HG02610 (cell line): ENCODE results near the gene DENND1A.

ENCODE experiments used
- ATAC-seq: cut with Tn5 transposase; IDR thresholded peaks from one replicate; pipeline ENCODE4 v1.9.1; 2021; ENCODE audit warnings: mild to moderate bottlenecking, moderate library complexity; ENCODE audit not compliant: unreplicated experiment

Gene DENND1A

DNA sequence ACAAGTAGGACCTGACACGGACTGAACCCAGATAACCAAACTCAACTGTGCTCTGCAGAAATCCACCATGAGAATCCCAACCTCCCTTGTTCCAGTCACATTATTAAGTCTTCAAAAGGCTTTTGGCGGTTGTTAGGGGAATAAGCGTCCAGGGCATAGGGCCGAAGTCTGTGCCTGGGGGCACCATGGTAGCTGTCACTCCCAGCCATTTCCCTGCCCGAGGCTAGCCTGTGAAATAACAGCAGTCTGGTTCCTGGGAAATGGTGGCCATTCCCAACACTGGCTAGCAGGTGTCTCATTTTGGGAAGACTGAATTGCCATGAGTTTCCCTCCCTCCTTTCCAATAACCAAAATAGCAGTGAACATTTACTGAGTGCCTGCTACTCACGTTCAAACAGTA, 451.8 kb downstream of the DENND1A start:
- no peak for ATAC-seq

DNA sequence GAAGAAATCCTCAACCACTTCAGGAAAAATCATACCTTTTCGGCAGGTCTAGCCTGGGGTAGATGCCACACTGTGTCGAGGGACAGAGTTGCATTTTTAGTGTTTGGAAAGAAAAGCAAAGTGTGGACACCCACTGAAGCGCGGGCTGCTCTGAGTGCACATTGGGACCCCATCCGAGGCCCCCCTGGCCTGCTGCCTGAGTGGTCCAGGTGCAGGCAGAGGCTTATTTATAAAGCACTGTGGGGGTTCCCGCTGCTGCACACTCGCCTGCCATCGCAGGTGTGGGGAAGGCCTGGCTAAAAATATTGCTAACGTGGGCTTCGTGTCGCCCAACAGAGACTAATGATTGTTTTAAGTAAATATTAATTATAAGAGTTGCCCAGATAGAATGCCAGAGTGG, 454.5 kb downstream of the DENND1A start:
- no peak for ATAC-seq

DNA sequence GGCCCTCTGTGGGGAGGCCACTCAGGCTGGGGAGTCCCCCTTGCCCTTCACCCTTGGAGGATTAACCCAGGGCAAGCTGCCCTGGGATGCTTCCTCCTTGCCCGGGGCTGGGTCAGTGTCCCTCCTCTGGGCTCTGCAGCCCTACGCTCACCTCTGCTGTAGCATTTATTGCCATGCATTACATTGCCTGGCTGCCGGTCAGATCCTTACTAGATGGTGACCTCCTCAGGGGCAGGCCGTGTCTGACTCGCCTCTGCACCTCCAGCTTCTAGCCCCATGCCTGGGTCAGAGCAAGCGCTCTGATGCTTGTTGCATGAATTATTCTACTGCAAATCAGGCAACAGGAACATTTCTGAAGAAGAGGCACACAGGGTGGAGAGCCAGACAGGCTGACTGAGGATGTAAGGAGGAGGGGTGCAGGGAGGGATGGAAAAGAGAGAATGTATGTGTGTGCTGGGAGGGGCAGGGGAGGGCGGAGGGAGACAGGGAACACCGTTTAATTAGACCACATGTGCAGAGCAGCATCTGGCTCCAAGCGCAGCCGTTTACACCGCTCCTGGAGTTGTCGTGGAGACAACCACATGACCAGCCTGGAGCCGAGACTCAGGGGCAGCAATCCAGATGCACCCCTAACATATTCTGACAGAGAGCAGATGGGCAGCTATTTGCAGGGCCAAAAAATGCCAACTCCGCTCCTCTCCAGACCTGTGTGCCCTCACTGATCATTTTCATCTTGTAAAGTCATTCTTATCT, 456.9 kb downstream of the DENND1A start:
- ATAC-seq, result no peak

DNA sequence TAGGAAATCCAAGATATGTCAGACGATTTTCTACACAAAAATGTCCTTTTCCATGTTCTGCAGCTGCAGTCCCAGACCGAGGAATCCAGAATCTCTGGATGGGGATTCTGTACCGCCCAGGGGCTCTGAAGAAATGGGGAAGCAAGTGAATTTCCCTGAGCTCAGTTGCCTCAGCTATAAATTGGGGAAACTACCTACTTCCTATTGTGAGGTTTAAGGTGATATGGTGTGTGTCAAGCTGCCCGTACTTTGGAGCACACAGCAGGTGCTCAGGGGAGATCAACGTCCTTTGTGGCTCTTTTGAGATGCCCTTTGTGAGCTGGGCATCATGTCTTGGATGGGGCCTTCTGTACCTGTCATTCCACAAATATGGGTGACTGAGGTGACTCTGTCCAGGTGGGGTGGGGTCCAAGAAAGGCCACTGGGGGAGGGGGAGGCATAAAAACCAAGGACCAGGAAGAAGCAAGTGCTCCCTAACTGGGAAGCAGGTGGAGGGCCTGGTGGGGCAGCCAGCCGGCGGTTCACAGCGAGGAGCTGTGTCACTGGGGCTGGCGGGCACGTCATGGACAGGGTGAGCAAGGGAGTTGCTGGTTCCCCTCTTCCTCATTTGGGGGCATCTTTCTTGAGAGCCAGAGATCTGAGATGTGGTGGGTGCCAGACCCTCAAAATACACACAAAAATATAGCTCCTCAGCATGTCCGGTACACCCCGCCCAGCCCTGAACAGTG, 457.9 kb downstream of the DENND1A start:
- no peak for ATAC-seq

DNA sequence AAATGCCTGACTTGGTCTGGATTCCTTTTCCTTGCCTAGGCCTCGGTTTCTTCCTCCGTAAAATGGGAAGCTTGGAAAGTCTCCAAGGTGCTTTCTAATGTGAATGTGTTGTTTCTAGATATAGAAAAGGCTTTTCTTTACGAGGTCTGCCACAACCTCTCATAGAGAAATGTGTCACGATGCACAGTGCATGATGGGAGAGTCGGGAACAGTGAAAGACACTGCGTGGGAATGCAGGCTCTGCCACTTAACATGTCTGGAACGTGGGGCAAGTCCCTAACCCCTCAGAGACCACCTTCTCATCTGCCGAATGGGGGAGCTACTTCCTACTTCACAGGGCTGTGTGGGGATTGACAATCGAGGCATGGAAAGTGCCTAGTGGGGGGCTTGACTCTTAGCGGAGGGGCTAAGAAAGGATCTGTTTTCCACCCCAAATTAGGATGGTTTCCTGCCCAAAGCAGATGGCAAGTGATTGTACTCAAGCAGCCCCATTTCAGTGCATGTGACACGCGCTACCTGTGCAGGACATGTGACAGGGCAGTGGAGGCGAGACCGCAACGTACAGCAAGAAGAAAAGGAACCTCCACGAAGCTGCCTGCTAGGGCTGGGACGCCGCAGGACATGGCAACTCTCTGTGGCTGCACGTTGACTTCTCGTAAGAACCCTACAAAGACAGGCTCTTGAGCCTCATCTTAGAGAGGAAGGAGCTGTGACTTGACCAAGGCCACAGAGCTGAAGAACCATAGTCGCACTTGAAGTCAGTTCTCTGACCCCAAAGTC, 458.7 kb downstream of the DENND1A start:
- no peak for ATAC-seq

DNA sequence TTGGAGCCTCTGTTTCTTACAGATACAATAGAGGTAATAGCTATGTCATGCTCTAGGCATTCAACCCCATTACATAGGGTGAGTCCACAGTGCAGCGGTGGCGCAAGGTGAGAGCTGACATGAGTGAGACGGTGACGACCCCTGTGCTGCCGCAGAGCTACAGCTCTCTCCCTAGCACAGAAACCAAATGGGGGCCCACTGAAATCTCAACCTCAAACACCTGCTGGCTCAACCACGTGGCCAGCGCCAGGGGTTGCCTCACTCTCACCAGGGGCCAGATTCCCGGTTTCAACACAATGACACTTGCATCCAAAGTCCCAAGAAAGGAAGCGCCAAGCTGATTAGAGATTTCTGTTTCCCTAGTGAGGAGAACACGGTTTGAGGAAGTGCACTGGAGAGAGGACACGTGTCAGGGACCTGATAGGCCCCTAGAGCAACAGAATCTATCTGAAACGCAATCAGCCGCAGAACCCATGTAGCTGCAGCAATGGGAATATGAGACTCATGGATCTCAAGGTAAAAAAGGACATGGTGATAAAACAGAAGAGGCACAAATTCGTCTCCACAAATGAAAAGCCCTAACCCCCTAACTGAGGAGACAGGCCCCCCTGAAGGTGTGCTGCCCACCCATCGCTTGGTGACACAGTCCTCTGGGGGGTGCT, 459.7 kb downstream of the DENND1A start:
- ATAC-seq, result no peak

DNA sequence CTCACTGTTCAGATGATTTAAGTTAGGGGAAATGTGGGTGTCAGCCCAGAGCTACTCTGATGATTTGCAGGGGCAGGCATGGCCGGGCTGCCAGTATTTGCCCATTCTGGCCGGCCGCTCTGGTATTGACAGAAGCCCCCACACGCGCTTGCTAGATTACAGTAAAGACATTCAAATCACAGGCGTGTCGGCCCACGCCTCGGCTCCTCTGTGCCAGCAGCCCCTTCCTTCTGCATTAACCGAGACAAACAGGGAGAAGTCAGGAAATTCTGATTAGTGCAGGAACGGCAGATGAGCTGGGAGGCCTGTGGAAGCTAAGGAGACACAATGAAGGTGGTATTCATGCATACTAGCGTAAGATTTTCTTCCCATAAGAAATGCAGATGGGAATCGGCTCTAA, 460.6 kb downstream of the DENND1A start:
- no peak for ATAC-seq

DNA sequence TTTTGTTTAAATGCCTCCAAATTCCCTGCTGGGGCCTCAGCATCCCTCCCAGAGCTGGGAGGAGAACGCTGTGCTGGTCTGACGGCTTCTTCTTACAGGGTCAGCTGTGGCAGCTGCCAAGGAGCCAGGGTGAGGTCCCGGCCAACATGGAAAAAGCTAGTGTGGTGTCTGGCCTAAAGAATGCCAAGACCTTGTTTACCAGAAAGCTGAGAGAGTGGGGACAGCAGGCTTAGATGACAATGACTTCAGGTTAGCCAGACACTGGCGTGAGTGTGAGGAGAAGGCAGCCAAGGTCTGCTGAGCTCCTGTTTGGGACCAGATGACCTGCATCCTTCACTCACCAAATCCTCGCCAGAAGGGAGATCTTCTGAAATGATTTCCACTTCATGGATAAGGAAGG, 461.4 kb downstream of the DENND1A start:
- ATAC-seq, result no peak

DNA sequence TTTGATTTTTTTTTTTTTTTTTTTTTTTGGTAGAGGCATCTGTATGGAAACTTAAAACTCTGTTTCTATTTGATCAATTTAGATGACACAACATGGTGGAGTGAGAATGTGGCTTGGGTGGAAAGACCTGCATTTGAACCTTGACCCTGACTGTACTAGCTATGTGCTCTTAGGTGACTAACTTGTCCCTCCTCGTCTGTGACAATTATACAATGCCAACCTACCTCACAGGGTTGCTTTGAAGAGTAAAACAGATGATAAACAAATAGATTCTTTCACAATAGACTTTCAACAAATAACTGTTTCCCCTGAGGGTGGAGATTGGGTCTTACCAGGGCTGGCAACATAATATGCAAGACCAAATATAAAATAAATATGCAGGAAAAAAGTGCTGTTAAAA, 464.6 kb downstream of the DENND1A start:
- no peak for ATAC-seq

DNA sequence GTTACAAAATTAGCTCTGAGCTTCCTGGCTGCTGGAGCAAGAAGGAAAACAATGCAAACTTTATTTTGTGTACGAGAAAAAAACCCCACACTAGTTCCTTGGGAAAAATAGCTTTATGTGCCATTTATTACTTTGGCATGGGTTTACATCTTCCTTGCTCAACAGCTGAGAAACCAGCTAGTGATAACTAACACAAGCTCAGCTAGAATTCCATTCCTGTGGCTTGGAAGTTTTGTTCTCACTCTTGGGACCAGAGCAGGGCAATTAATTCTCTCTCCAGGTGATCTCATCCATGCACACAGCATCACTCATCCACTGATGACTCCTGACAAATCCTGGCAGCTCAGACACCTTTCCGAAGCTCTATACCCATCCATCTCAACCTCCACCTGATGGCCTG, 469.8 kb downstream of the DENND1A start:
- ATAC-seq, result no peak

DNA sequence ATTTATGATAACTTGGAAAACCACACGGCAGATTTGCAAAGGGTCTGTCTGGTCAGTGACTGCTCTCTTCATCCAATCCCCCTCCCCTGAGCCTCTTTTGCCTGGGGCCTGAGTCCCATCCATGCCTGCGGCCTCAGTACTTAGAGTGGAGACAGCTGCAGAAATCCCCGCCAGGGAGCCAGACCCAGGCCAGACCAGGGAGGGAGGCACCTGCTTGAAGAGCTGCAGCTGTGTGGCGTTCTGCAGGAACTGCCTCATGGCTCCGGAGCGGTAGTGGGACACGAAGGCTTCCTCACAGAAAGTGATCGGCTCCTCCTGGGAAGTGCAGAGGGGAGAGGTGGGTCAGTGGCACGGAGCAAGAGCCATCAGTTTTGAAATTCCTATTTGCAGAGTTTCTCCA, 472.3 kb downstream of the DENND1A start:
- ATAC-seq, result no peak

DNA sequence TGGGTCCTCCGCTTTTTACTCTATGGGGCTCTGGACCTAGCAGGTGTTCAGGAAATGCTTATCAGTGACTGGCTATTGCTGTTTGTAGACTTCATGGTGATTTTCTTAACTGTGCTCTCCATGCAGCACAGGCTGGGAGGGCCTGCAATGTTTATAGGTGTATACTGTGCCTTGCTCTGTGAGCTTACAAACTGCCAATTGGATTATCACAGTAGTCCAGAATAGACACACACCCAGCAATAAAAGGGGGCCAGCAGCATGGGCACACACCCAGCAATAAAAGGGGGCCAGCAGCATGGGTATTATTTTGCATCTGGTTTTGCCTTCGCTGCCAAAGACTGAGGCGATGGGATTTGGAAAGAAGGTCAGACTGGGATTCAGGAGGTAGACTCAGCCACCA, 473.9 kb downstream of the DENND1A start:
- no peak for ATAC-seq

DNA sequence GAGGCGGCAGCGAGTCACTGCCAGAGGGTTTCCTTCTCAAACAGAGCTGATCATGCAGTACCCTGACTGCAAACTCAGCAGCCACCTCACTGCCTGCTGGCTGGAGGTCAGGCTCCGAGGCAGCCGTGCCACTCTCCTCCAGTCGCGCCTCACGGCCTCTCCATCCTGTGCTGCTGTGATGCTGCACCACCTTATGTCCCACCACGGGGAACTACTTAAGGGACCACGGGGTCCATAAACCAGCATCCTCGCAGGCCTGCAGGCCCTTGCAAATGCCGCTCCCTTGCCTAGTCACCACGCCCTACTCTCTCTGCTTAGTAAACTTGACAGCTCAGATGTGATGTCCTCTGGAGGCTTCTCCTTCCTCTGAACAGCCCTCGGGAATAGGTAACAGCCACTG, 474.7 kb downstream of the DENND1A start:
- no peak for ATAC-seq

DNA sequence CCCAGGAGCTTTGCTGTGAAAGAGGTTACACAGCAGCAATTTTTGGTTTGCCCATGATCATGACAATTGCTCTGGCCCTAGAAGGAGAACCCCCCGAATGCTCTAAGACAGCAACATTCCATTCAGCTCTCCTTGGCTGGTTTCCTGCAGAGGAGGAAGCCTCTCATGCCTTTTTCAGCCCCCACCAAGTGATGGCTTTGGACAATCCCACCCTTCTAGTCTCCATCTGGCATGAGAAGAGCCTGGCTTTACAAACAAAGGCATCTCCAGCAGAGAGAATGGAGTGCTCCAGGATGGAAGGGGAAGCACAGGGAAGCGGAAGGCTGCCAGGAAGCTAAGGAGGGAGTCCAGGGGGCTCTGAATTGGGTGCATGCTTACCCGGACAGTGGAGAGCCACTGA, 475.6 kb downstream of the DENND1A start:
- ATAC-seq, result no peak

DNA sequence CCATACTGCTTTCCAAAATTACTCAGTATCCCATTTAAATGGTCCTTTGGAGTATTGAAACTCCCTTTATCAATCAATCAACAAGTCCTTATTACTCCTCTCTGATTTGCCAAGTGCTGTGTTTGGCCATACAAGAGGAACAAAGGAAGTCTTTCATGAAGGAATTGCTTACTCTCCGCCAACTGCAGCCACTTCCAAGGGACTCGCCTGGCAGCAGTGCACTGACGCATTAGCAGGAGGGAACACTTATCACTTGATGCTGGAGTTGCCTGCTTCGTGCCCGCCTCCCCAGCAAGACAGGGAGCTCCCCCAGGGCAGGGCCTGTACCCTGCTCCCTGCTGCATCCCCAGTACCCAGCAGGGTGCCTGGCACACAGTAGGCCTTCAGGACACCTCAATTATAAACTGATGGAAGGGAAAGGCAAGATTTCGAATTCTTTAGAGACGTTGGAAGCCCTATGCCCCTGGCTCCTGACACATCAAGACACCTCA, 476.1 kb downstream of the DENND1A start:
- ATAC-seq, result no peak

DNA sequence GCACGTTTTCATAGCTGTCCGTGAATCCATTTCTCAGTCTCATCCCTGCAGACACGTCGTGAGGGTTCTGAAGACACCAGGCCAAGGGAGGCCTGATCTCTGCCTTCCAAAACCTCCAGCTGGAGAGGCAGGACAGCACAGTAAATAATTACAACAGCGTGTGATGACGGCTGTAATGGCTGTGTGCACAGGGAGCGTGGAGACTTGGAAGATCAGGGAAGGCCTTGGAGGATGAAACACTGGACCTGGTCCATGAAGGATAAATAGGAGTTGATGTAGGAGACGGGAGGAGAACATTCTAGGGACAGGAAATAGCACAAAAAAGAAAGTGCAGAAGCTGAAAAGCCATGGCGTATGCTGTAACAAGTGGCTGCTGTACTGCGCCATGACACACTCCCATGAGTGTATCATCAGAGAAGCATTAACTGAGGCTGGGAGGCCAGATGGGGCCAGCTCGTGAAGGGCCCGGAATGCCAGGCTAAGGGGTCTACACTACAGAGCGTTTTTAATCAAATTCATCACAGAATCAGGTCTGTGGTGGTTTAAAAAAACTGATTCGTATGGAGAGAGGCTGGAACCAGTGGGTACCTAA, 476.8 kb downstream of the DENND1A start:
- no peak for ATAC-seq

DNA sequence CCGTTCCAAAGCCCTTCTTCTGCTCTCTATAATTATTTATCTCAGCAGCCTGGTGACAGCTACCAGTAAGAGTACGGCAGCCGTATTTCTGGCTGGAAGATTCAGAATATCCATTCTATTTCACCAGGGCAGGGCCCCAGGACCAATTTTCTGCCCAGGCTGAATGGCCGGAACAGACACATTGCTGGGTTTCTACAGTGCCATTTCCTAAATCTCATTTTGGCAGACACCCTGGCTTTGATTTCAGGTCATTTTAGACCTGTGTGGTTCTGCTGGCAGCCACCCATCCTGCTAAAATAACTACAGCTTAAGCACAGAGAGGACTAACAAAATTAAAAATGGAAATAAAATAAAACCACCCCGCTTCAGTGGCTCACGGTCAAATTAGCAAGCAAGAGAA, 478.9 kb downstream of the DENND1A start:
- no peak for ATAC-seq

DNA sequence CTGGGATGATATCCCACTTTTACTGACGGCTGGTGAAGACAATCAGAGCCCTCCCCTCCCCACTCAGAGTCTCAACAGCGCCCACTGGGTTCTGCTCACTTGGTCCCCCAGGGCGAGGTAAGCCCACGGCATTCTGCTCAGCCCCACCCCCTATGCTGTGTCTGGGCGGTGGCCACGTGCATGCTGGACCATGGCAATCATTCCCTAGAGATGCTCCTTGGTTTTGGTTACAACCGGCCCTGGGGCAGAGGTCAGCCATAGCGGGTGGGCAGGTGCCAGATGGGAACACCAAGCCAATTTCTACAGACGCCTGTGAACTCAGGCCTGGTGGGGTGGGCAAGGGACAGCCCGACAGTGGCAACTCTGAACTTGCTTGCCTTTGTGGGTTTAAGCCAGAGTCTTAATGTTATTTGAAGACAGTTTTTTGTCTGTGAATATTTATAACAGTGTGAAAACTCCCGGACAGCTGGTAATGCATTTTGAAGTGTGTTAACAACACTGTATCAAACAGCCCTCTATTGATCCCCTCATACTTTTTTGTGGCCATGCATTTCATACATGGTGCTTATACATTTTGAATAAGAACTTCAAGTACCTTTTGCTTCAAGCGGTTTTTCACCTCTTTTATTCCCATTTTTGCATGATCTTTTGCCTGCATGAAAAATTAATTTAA, 479.7 kb downstream of the DENND1A start:
- ATAC-seq, result no peak

DNA sequence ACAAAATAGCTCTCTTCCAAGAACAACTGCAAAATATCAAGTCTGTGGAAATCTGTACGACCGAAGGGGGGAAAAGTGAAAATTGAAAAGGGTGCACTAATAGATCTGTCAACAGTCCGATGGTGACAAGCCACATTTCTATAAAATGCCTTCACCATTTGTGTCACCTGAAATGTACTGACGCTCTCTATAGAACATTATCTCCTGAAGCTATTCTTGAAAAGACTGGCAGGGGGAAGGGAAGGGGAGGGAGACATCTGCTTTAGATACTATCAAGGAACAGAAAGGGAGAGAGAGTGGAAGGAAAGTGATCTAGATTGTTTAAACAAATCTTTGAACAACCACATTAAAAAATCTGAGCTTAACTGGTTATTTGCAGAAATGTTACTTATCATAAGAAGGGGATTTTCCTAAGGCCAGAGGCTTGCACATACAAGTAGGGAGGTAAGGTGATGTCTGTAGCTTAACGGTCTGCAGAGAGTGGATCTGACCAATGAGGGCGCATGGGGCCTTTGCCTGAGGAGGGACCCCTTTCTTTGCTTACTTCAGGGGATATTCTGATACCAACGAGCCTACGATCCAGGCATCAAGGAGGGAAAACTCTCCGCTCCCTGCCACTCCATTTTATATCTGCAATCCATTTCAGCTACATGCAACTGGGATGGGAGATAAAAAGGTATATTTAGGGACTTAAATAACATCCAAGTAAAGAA, 481.8 kb downstream of the DENND1A start:
- no peak for ATAC-seq
